Endothelial cell of umbilical vein (primary cell): ENCODE results near the gene GPR17. TPM values are rescaled to one million over a fixed set of nuclear protein-coding genes. Genes with fewer than 3 reads are reported as not detected.

Source experiments
- BruUV-seq: library from RNA; stranded (reverse); fragments of 400-500 nt; replicated peaks from 2 replicates; lab custom pipeline; 2021; lab: Mats Ljungman, UMichigan
- CTCF ChIA-PET: fragments of 300-600, 350-600 bp; sonication (Branson Sonifier 250); formaldehyde crosslinking; loops from one replicate; lab custom pipeline; 2021; ENCODE audit warnings: antibody characterized with exemption, inconsistent platforms; lab: Charles Lee
- POLR2A ChIA-PET: fragments of 300-600, 350-600 bp; sonication (Branson Sonifier 250); formaldehyde crosslinking; loops from one replicate; lab custom pipeline; 2021; ENCODE audit warnings: antibody characterized with exemption, inconsistent platforms; lab: Charles Lee
- DNase-seq: peaks from one replicate; pipeline ENCODE4 v3.0.0-alpha.2; 2011; ENCODE audit warnings: low read depth, low spot score
- FAIRE-seq: peaks from 2 replicates; lab custom pipeline; 2011; peaks lifted over from hg19 to GRCh38; lab: Jason Lieb, UNC
- H2AFZ ChIP-seq: 2 replicates; pipeline ENCODE4 v1.6.0; 2012; ENCODE audit warnings: low read depth, low read length, control low read depth, inconsistent platforms
- H3K27ac ChIP-seq: 2 replicates; pipeline ENCODE4 v1.5.1; 2011; ENCODE audit warnings: low read depth, mild to moderate bottlenecking, control low read depth, low read length, moderate library complexity; ENCODE audit not compliant: insufficient read depth
- H3K27me3 ChIP-seq, 2 experiments: 2 replicates each; pipeline versions ENCODE4 v1.6.0 to v1.6.1; 2011; ENCODE audit warnings: low read length in 2 of 2, mixed read lengths in 1 of 2; ENCODE audit not compliant: control insufficient read depth in 2 of 2, insufficient read depth in 2 of 2
- H3K36me3 ChIP-seq, 2 experiments: 2 replicates in 1 of 2; 3 replicates in 1 of 2; pipeline ENCODE4 v1.5.1; 2011; ENCODE audit warnings: low read length in 2 of 2, mild to moderate bottlenecking in 1 of 2, moderate library complexity in 1 of 2; ENCODE audit not compliant: control insufficient read depth in 2 of 2, insufficient read depth in 2 of 2; ENCODE audit errors: extremely low read depth in 1 of 2
- H3K4me1 ChIP-seq: 3 replicates; pipeline ENCODE4 v1.5.1; 2011; ENCODE audit warnings: mild to moderate bottlenecking, low read length; ENCODE audit not compliant: control insufficient read depth, insufficient read depth; ENCODE audit errors: extremely low read depth
- H3K4me2 ChIP-seq: 2 replicates; pipeline ENCODE4 v1.6.1; 2011; ENCODE audit warnings: low read length, control low read depth, mixed read lengths; ENCODE audit not compliant: insufficient read depth
- H3K4me3 ChIP-seq, 3 experiments: fragments of 200-600 bp in 1 of 3; sonication (generic), shearing (Covaris generic) in 1 of 3; replicated peaks in 1 of 3; 2 replicates each; pipeline ENCODE4 v1.5.1; 2011 to 2016; ENCODE audit warnings: control low read depth in 3 of 3, low read length in 3 of 3, mild to moderate bottlenecking in 2 of 3, inconsistent platforms in 1 of 3, low read depth in 1 of 3, moderate library complexity in 1 of 3; ENCODE audit not compliant: insufficient read depth in 1 of 3
- H3K79me2 ChIP-seq: 2 replicates; pipeline ENCODE4 v1.6.0; 2012; ENCODE audit warnings: low read length, inconsistent platforms; ENCODE audit not compliant: control insufficient read depth, insufficient read depth
- H3K9ac ChIP-seq: replicated peaks from 2 replicates; pipeline ENCODE3; 2011; ENCODE audit warnings: low read length, control low read depth; ENCODE audit not compliant: insufficient read depth; ENCODE audit errors: extremely low read depth
- H3K9me1 ChIP-seq: replicated peaks from 3 replicates; pipeline ENCODE4 v1.6.0; 2011; ENCODE audit warnings: mild to moderate bottlenecking, low read length; ENCODE audit not compliant: control insufficient read depth, insufficient read depth; ENCODE audit errors: extremely low read depth
- H3K9me3 ChIP-seq: replicated peaks from 2 replicates; pipeline ENCODE4 v1.5.1; 2012; ENCODE audit warnings: low read length, inconsistent platforms; ENCODE audit not compliant: control insufficient read depth, insufficient read depth
- H4K20me1 ChIP-seq: replicated peaks from 2 replicates; pipeline ENCODE3; 2011; ENCODE audit warnings: mild to moderate bottlenecking, low read length; ENCODE audit not compliant: control insufficient read depth, insufficient read depth; ENCODE audit errors: extremely low read depth
- CTCF ChIP-seq, 2 donors: IDR thresholded peaks; 1 replicate in 1 of 2; 2 replicates in 1 of 2; pipeline ENCODE4 v1.5.1; 2011; ENCODE audit warnings: low read length in 2 of 2, mild to moderate bottlenecking in 2 of 2, moderate library complexity in 2 of 2, control low read depth in 1 of 2, inconsistent platforms in 1 of 2, low read depth in 1 of 2; ENCODE audit not compliant: insufficient read depth in 1 of 2; ENCODE audit errors: extremely low read depth in 1 of 2
- EZH2 ChIP-seq: IDR thresholded peaks from 2 replicates; pipeline ENCODE4 v1.6.1; 2012; ENCODE audit warnings: borderline replicate concordance, low read depth, mild to moderate bottlenecking, moderate library complexity, low read length, inconsistent platforms; ENCODE audit not compliant: severe bottlenecking
- FOS ChIP-seq: IDR thresholded peaks from 2 replicates; pipeline ENCODE4 v1.6.1; 2011; ENCODE audit warnings: mild to moderate bottlenecking, low read length, moderate library complexity, borderline replicate concordance; ENCODE audit not compliant: insufficient read depth
- GATA2 ChIP-seq: IDR thresholded peaks from 2 replicates; pipeline ENCODE4 v1.7.0; 2011; ENCODE audit warnings: low read depth, mild to moderate bottlenecking, moderate library complexity, mixed read lengths, low read length; ENCODE audit not compliant: insufficient read length, insufficient read depth
- JUN ChIP-seq: IDR thresholded peaks from 2 replicates; pipeline ENCODE4 v1.6.1; 2011; ENCODE audit warnings: borderline replicate concordance, low read depth; ENCODE audit not compliant: insufficient read length, insufficient read depth
- MAX ChIP-seq: IDR thresholded peaks from 2 replicates; pipeline ENCODE4 v1.6.1; 2011; ENCODE audit not compliant: insufficient read depth, insufficient read length
- MYC ChIP-seq: IDR thresholded peaks from one replicate; pipeline ENCODE4 v1.6.1; 2011; ENCODE audit warnings: mild to moderate bottlenecking, low read depth, low read length
- POLR2A ChIP-seq: IDR thresholded peaks from 2 replicates; pipeline ENCODE4 v1.6.1; 2012; ENCODE audit warnings: low read depth, mild to moderate bottlenecking, control low read depth, low read length
- POLR2AphosphoS5 ChIP-seq: IDR thresholded peaks from 2 replicates; pipeline ENCODE4 v1.6.1; 2012; ENCODE audit warnings: low read depth, mild to moderate bottlenecking, control low read depth, low read length, moderate library complexity; ENCODE audit not compliant: insufficient read depth
- dilution Hi-C: fragments of 300-500 bp; cut with MboI; formaldehyde crosslinking; loops from one replicate; pipeline ENCODE4 v1.15.0; 2019; ENCODE audit warnings: low sequenced_read_pairs; ENCODE audit not compliant: extremely low pct_ligation_motif_present
- intact Hi-C: fragments of 100-400 bp; cut with micrococcal nuclease; formaldehyde crosslinking; loops from one replicate; pipeline ENCODE4 v1.10.0; 2022
- polyA plus RNA-seq, 4 experiments: library from polyadenylated mRNA; depleted of rRNA in 3 of 4; stranded (reverse) in 3 of 4; unstranded in 1 of 4; fragments of >200 nt; gene quantifications; 2 replicates each; pipeline versions ENCODE4 v1.2.1 to v1.2.3, GENCODE V29; 2011 to 2012; ENCODE audit warnings: missing spikeins in 1 of 4
- total RNA-seq: library from RNA; stranded (reverse); gene quantifications from 2 replicates; pipeline ENCODE4 v1.2.3, GENCODE V29; 2021

The GPR17 gene
- total and polyA plus RNA-seq, 2 donors (not counting 3 experiments of a cell fraction or from before 2014, with no cell fraction given): 0.10 TPM; not detected in 1

GRCh38 chr2:127637725-127638252, 8.2 kb upstream of the GPR17 start:
- Histone ChIP-seq H3K9me1 (no peaks in the 10 kb centered on the region), H3K27me3 (no peaks in the 10 kb centered on the region), H3K4me1 (peaks cover 34% of the 10 kb centered on the region), H3K36me3 (no peaks in the 10 kb centered on the region), H3K4me2 (peak overlapping the region; percentile 38), H3K9me3 (no peaks in the 10 kb centered on the region), H3K4me3 (no peak overlapping the region), H3K79me2 (no peaks in the 10 kb centered on the region), H3K27ac (peak overlapping the region; percentile 92), H2AFZ (peak overlapping the region; percentile 20), H3K9ac (peak overlapping the region; percentile 76), H4K20me1 (no peaks in the 10 kb centered on the region)
- dilution Hi-C loops (no loop called here), intact Hi-C loops (loop anchor here (1.0 to 2.0 kb wide), 4 partner anchors 22 to 111 kb away; partner anchors contain the start of genes IWS1 and SFT2D3)
- no TSS peak for BruUV-seq
- TF ChIP-seq POLR2A (peak; percentile 84), MAX (no peak), POLR2AphosphoS5 (peak; percentile 93), MYC (no peak), FOS (peak; percentile 78), JUN (peak; percentile 86), EZH2 (no peak), CTCF (IDR thresholded peaks at IDR 0.05; ENCODE audit: extremely low read depth in 1 of 2, insufficient read depth in 1 of 2, low read depth in 1 of 2, low read length in 2 of 2) (no peak), GATA2 (no peak)
- POLR2A ChIA-PET: no interaction called here
- peak; percentile 98 for FAIRE-seq
- CTCF ChIA-PET: interaction anchor here (0.6 to 6.3 kb wide), 11 partner anchors 11 to 212 kb away, joined by 3 to 77 read pairs (median 5); partner anchors contain the start of gene LIMS2
- DNase-seq: peak; percentile 70
